Smooth muscle cell (in vitro differentiated cells): ENCODE data around the gene SOS1. TPM values are rescaled to one million over a fixed set of nuclear protein-coding genes. Genes with fewer than 3 reads are reported as not detected.

Experiments
- DNase-seq: peaks from one replicate; lab custom pipeline; 2025; ENCODE audit not compliant: unreplicated experiment; lab: John Stamatoyannopoulos, UW
- H2AFZ ChIP-seq: fragments of 200-600 bp; sonication (generic); 2 replicates; pipeline ENCODE4 v1.6.0; 2016; ENCODE audit warnings: antibody characterized with exemption, low read depth, mild to moderate bottlenecking
- H3F3A ChIP-seq: fragments of 200-600 bp; sonication (generic); 2 replicates; pipeline ENCODE4 v1.6.0; 2017; ENCODE audit warnings: antibody characterized with exemption, low read depth
- H3K27ac ChIP-seq: fragments of 200-600 bp; sonication (generic); 2 replicates; pipeline ENCODE4 v1.5.1; 2016; ENCODE audit warnings: low read depth, mild to moderate bottlenecking
- H3K27me3 ChIP-seq: fragments of 200-600 bp; sonication (generic); 2 replicates; pipeline ENCODE4 v1.6.1; 2016; ENCODE audit warnings: low read depth, mild to moderate bottlenecking
- H3K36me3 ChIP-seq: fragments of 200-600 bp; sonication (generic); 2 replicates; pipeline ENCODE4 v1.5.1; 2016; ENCODE audit warnings: low read depth
- H3K4me1 ChIP-seq: fragments of 200-600 bp; sonication (generic); 2 replicates; pipeline ENCODE4 v1.5.1; 2016; ENCODE audit warnings: low read depth
- H3K4me2 ChIP-seq: fragments of 200-600 bp; sonication (generic); 2 replicates; pipeline ENCODE4 v1.6.0; 2016; ENCODE audit warnings: mild to moderate bottlenecking
- H3K4me3 ChIP-seq: fragments of 200-600 bp; sonication (generic); 2 replicates; pipeline ENCODE4 v1.5.1; 2016; ENCODE audit warnings: mild to moderate bottlenecking
- H3K79me2 ChIP-seq: fragments of 200-600 bp; sonication (generic); 2 replicates; pipeline ENCODE4 v1.6.0; 2016; ENCODE audit warnings: low read depth, mild to moderate bottlenecking
- H3K9ac ChIP-seq: fragments of 200-600 bp; sonication (generic); 2 replicates; pipeline ENCODE4 v1.6.0; 2016; ENCODE audit warnings: low read depth
- H3K9me3 ChIP-seq: fragments of 200-600 bp; sonication (generic); replicated peaks from 2 replicates; pipeline ENCODE4 v1.5.1; 2016; ENCODE audit warnings: low read depth
- H4K20me1 ChIP-seq: fragments of 200-600 bp; sonication (generic); 2 replicates; pipeline ENCODE4 v1.6.0; 2016; ENCODE audit warnings: low read depth
- CTCF ChIP-seq: fragments of 200-600 bp; sonication (generic); IDR thresholded peaks from 2 replicates; pipeline ENCODE4 v1.5.1; 2017; ENCODE audit warnings: borderline replicate concordance, mild to moderate bottlenecking, antibody characterized with exemption; ENCODE audit not compliant: insufficient read depth, poor library complexity, severe bottlenecking
- WGBS: methylation state at CpG from one replicate; pipeline ENCODE4 v1.1.7; 2016; ENCODE audit warnings: low lambda C conversion rate; 5-methylcytosine and 5-hydroxymethylcytosine counted together
- polyA plus RNA-seq: library from polyadenylated mRNA; unstranded; fragments of >200 nt; fragmentation: Nextera tagmentation; extraction: Ambion mirVana; gene quantifications from 2 replicates; pipeline ENCODE4 v1.2.1, GENCODE V29; 2016
- total RNA-seq: library from RNA; depleted of rRNA; stranded (reverse); fragments of >200 nt; gene quantifications from 2 replicates; pipeline ENCODE4 v1.2.3, GENCODE V29; 2014

Gene SOS1
- total and polyA plus RNA-seq, 2 experiments from 2014 or later: 8.4 to 34.0 TPM

- Histone ChIP-seq H3K36me3 (no peaks in the 10 kb centered on the region), H3K9ac (no peak overlapping the region), H3K79me2 (peaks cover 100% of the 10 kb centered on the region), H2AFZ (no peak overlapping the region), H3K4me3 (no peak overlapping the region), H3F3A (no peaks in the 10 kb centered on the region), H3K4me1 (peaks cover 10% of the 10 kb centered on the region), H4K20me1 (peaks cover 100% of the 10 kb centered on the region), H3K9me3 (no peaks in the 10 kb centered on the region), H3K4me2 (no peak overlapping the region), H3K27ac (peak overlapping the region; percentile 12), H3K27me3 (no peaks in the 10 kb centered on the region)
- TF ChIP-seq CTCF: no peak
- no peak for DNase-seq
- 63% methylated on average over 3 of the region's 3 CpGs for WGBS
Measured at GRCh38 chr2:39114771-39115170, 6.1 kb downstream of the SOS1 start.

GRCh38 chr2:39109537-39109936 is 11.3 kb downstream of the SOS1 start:
- H3K27me3 ChIP-seq: no peaks in the 10 kb centered on the region
- no peak for DNase-seq
- no peak overlapping the region for H3K9ac ChIP-seq
- 96% methylated on average over 1 of the region's 1 CpG for WGBS
- no peaks in the 10 kb centered on the region for H3K9me3 ChIP-seq
- no peak overlapping the region for H2AFZ ChIP-seq
- H3K79me2 ChIP-seq: peaks cover 97% of the 10 kb centered on the region
- H3K36me3 ChIP-seq: no peaks in the 10 kb centered on the region
- peaks cover 17% of the 10 kb centered on the region for H3K4me1 ChIP-seq
- no peak overlapping the region for H3K4me2 ChIP-seq
- peaks cover 97% of the 10 kb centered on the region for H4K20me1 ChIP-seq
- TF ChIP-seq CTCF: no peak
- H3K27ac ChIP-seq: no peak overlapping the region
- no peak overlapping the region for H3K4me3 ChIP-seq
- no peaks in the 10 kb centered on the region for H3F3A ChIP-seq

- no peak overlapping the region for H3K4me2 ChIP-seq
- no peaks in the 10 kb centered on the region for H3F3A ChIP-seq
- H3K27me3 ChIP-seq: no peaks in the 10 kb centered on the region
- H3K27ac ChIP-seq: no peak overlapping the region
- H3K9ac ChIP-seq: no peak overlapping the region
- DNase-seq: no peak
- peaks cover 17% of the 10 kb centered on the region for H3K4me1 ChIP-seq
- no peak overlapping the region for H3K4me3 ChIP-seq
- TF ChIP-seq CTCF: no peak
- WGBS: 91% methylated on average over 1 of the region's 1 CpG
- peaks cover 97% of the 10 kb centered on the region for H4K20me1 ChIP-seq
- H3K9me3 ChIP-seq: no peaks in the 10 kb centered on the region
- H2AFZ ChIP-seq: no peak overlapping the region
- peaks cover 97% of the 10 kb centered on the region for H3K79me2 ChIP-seq
- H3K36me3 ChIP-seq: no peaks in the 10 kb centered on the region
Measured at GRCh38 chr2:39108377-39108776, 12.5 kb downstream of the SOS1 start.

GRCh38 chr2:39107724-39108273 is 13.1 kb downstream of the SOS1 start:
- no peak for TF ChIP-seq CTCF
- peaks cover 97% of the 10 kb centered on the region for H4K20me1 ChIP-seq
- no peak overlapping the region for H3K4me2 ChIP-seq
- H3K4me3 ChIP-seq: no peak overlapping the region
- no peak for DNase-seq
- H3K79me2 ChIP-seq: peaks cover 97% of the 10 kb centered on the region
- no peak overlapping the region for H3K9ac ChIP-seq
- H3K36me3 ChIP-seq: no peaks in the 10 kb centered on the region
- no peaks in the 10 kb centered on the region for H3K9me3 ChIP-seq
- no peak overlapping the region for H2AFZ ChIP-seq
- peaks cover 17% of the 10 kb centered on the region for H3K4me1 ChIP-seq
- H3K27ac ChIP-seq: peak overlapping the region; percentile 21
- 45% methylated on average over 2 of the region's 2 CpGs for WGBS
- H3F3A ChIP-seq: no peaks in the 10 kb centered on the region
- H3K27me3 ChIP-seq: no peaks in the 10 kb centered on the region
